Stimulated activated CD4-positive, alpha-beta T cell treated with anti-CD3 and anti-CD28 coated beads, Interleukin-15, amount 100 ng/mL, for 24 hours (primary cell): ENCODE measurements around the gene ADORA3.

ENCODE experiments used
- DNase-seq: peaks from one replicate; pipeline ENCODE4 v3.0.0-alpha.2; 2020

The ADORA3 gene

GRCh38 chr1:111474521-111474920, 28.9 kb downstream of the ADORA3 start:
- no peak for DNase-seq

- no peak for DNase-seq
Observed at GRCh38 chr1:111474106-111474505, 29.3 kb downstream of the ADORA3 start.

- DNase-seq: no peak
Observed at GRCh38 chr1:111471538-111471937, 31.9 kb downstream of the ADORA3 start.

GRCh38 chr1:111471012-111471411, 32.4 kb downstream of the ADORA3 start:
- peak; percentile 70 for DNase-seq

GRCh38 chr1:111470596-111470995, 32.8 kb downstream of the ADORA3 start:
- no peak for DNase-seq

GRCh38 chr1:111469539-111469938, 33.9 kb downstream of the ADORA3 start:
- DNase-seq: no peak

- DNase-seq: no peak
Observed at GRCh38 chr1:111468717-111469100, 34.7 kb downstream of the ADORA3 start.

- DNase-seq: no peak
Observed at GRCh38 chr1:111467865-111468716, 35.3 kb downstream of the ADORA3 start.

- no peak for DNase-seq
Observed at GRCh38 chr1:111466480-111466879, 37.0 kb downstream of the ADORA3 start.

GRCh38 chr1:111465754-111466153, 37.7 kb downstream of the ADORA3 start:
- no peak for DNase-seq

- no peak for DNase-seq
Observed at GRCh38 chr1:111463029-111463683, 40.3 kb downstream of the ADORA3 start.

- no peak for DNase-seq
Observed at GRCh38 chr1:111462370-111463028, 40.9 kb downstream of the ADORA3 start.

GRCh38 chr1:111461765-111462164, 41.7 kb downstream of the ADORA3 start:
- DNase-seq: no peak

GRCh38 chr1:111455642-111456031, 47.8 kb downstream of the ADORA3 start:
- DNase-seq: no peak

GRCh38 chr1:111454859-111455641, 48.4 kb downstream of the ADORA3 start:
- DNase-seq: no peak

- DNase-seq: no peak
Observed at GRCh38 chr1:111453706-111454105, 49.7 kb downstream of the ADORA3 start.

- DNase-seq: no peak
Observed at GRCh38 chr1:111452581-111452980, 50.9 kb downstream of the ADORA3 start.

GRCh38 chr1:111450185-111450584, 53.2 kb downstream of the ADORA3 start:
- no peak for DNase-seq

- DNase-seq: no peak
Observed at GRCh38 chr1:111449703-111450017, 53.8 kb downstream of the ADORA3 start.
